Spleen (tissue), 11 donors: ENCODE results near the gene P2RX1. TPM values are rescaled to one million over a fixed set of nuclear protein-coding genes. Genes with fewer than 3 reads are reported as not detected.

Source experiments
- DNase-seq: peaks from one replicate; pipeline ENCODE4 v3.0.0-alpha.2; 2020
- H3K27ac ChIP-seq, 8 donors: fragments of 200-600 bp; sonication (generic) in 7 of 8; 1 replicate in 4 of 8; 2 replicates in 4 of 8; pipeline versions ENCODE4 v1.5.0 to v1.8.0; 2016 to 2021; ENCODE audit warnings: inconsistent platforms in 4 of 8, mild to moderate bottlenecking in 4 of 8, moderate library complexity in 1 of 8
- H3K27me3 ChIP-seq, 7 donors: fragments of 200-600 bp; sonication (generic) in 6 of 7; replicated peaks in 1 of 7; 1 replicate in 4 of 7; 2 replicates in 3 of 7; pipeline versions ENCODE4 v1.5.0 to v1.8.0; 2016 to 2021; ENCODE audit warnings: inconsistent platforms in 3 of 7, mild to moderate bottlenecking in 1 of 7
- H3K36me3 ChIP-seq, 6 donors: fragments of 200-600 bp; sonication (generic) in 5 of 6; 1 replicate in 4 of 6; 2 replicates in 2 of 6; pipeline versions ENCODE4 v1.5.0 to v1.8.0; 2016 to 2021; ENCODE audit warnings: inconsistent platforms in 2 of 6
- H3K4me1 ChIP-seq, 6 donors: fragments of 200-600 bp; sonication (generic) in 5 of 6; 1 replicate in 3 of 6; 2 replicates in 3 of 6; pipeline versions ENCODE4 v1.5.0 to v1.8.0; 2016 to 2021; ENCODE audit warnings: inconsistent platforms in 3 of 6
- H3K4me3 ChIP-seq, 8 donors: fragments of 200-600 bp; sonication (generic) in 7 of 8; 1 replicate in 4 of 8; 2 replicates in 4 of 8; pipeline versions ENCODE4 v1.5.0 to v1.8.0; 2016 to 2021; ENCODE audit warnings: inconsistent platforms in 4 of 8, mild to moderate bottlenecking in 4 of 8, moderate library complexity in 2 of 8
- H3K9me3 ChIP-seq, 8 donors: fragments of 200-600 bp; sonication (generic) in 7 of 8; 1 replicate in 4 of 8; 2 replicates in 4 of 8; pipeline versions ENCODE4 v1.5.0 to v1.8.0; 2016 to 2021; ENCODE audit warnings: inconsistent platforms in 4 of 8
- POLR2A ChIP-seq, 3 donors: fragments of 450-650 bp; IDR thresholded peaks; one replicate each; pipeline ENCODE4 v1.5.1; 2017; ENCODE audit warnings: antibody characterized with exemption in 3 of 3, mild to moderate bottlenecking in 1 of 3
- POLR2AphosphoS5 ChIP-seq, 3 donors: sonication (generic); formaldehyde crosslinking; IDR thresholded peaks; one replicate each; pipeline ENCODE4 v1.5.1; 2017; ENCODE audit warnings: antibody characterized with exemption in 3 of 3
- WGBS, 5 donors: extraction: QIAGEN DNeasy Blood & Tissue Kit in 3 of 5; methylation state at CpG; one replicate each; pipeline versions ENCODE4 v1.1.5 to v1.1.7; 2013 to 2018; 5-methylcytosine and 5-hydroxymethylcytosine counted together
- intact Hi-C: fragments of 100-400 bp; cut with DNase I; formaldehyde crosslinking; loops from one replicate; pipeline ENCODE4 v1.15.0; 2023; ENCODE audit warnings: low total_unique reads
- polyA plus RNA-seq, 3 donors: library from polyadenylated mRNA; stranded (reverse); fragments of 200-250 nt; gene quantifications; one replicate each; pipeline ENCODE4 v1.2.1, GENCODE V29; 2013
- total RNA-seq, 7 donors: library from RNA; depleted of rRNA in 3 of 7; stranded (reverse); fragments of >200 nt in 3 of 7; fragmentation: NEBNext Ultra II Directional in 4 of 7; extraction: Animal tissue kit (Norgen Biotek cat#: 25700) in 4 of 7; gene quantifications; one replicate each; pipeline versions ENCODE4 v1.1.0 to v1.2.1, GENCODE V29; 2016 to 2021
- TF ChIP-seq, protein P1 (sequence below), 11 experiments: fragments of 200-600 bp in 7 of 11; fragments of 450-650 bp in 4 of 11; sonication (generic) in 4 of 11; IDR thresholded peaks in 8 of 11; conservative IDR thresholded peaks in 3 of 11; 1 replicate in 7 of 11; 2 replicates in 4 of 11; pipeline versions ENCODE4 v1.4.0 to v1.8.0; 2016 to 2021; ENCODE audit warnings: antibody characterized with exemption in 11 of 11, inconsistent platforms in 4 of 11, mild to moderate bottlenecking in 1 of 11
- donor health status: healthy with polysubstance abuse.
- donor health status: DM: no; HTN: no; CAD: no; lungs with moderate emphysema.
- donor health status: DM: no; HTN: no; CAD: no.
- donor health status: Bipolar disorder and iron deficiency.
- donor health status: healthy.
- donor health status: DM: no; HTN: no; CAD: no.
- donor health status: DM: yes; HTN: yes; CAD: no.

P2RX1 gene
- total and polyA plus RNA-seq, 10 donors: 9.2 to 46.3 (median 21.7) TPM

DNA sequence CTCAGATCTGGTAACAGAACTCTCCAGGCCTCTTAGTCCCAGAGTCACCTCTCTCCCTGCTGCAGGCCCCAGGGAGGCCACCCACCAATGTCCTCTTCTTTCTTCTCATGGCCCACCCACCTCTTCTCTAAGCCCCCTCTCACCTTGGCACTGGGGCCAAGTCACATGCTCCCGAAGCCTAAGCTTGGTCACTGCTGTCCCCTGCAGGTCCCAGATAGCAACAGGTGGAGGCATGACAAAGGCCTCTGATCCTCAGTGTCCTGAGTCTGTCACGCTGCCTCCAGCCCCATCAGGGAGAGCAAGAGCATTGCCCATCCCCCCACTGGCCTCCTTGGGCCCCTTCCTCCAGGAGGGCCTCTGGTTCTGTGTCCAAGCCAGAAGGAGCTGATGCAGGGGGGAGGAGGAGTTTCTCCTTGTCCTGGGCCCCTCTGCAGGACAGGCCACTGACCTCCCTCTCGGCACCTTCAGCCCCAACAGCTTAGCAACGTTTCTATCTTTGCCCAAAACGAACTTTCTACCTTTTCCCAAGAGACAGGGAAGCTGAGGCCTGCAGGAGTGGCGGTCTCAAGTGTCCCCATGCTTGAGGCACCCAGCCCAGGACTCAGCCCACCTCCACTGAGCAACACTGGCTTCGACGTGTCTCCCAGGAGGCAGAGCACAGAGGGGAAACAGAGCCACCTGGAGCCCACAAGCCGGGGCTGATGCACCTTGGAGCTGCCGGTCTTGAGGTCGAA lies 8.6 kb downstream of the P2RX1 start:
- no peak for DNase-seq
- TF ChIP-seq, protein P1, sequence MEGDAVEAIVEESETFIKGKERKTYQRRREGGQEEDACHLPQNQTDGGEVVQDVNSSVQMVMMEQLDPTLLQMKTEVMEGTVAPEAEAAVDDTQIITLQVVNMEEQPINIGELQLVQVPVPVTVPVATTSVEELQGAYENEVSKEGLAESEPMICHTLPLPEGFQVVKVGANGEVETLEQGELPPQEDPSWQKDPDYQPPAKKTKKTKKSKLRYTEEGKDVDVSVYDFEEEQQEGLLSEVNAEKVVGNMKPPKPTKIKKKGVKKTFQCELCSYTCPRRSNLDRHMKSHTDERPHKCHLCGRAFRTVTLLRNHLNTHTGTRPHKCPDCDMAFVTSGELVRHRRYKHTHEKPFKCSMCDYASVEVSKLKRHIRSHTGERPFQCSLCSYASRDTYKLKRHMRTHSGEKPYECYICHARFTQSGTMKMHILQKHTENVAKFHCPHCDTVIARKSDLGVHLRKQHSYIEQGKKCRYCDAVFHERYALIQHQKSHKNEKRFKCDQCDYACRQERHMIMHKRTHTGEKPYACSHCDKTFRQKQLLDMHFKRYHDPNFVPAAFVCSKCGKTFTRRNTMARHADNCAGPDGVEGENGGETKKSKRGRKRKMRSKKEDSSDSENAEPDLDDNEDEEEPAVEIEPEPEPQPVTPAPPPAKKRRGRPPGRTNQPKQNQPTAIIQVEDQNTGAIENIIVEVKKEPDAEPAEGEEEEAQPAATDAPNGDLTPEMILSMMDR (IDR thresholded peaks at IDR 0.05 in 8 of 11, conservative IDR thresholded peaks at IDR 0.05 in 3 of 11): peak in 6 of 11 experiments; percentile 10 to 37 (median 26)
- no peak for TF ChIP-seq POLR2AphosphoS5 (IDR thresholded peaks at IDR 0.05)
- TF ChIP-seq POLR2A (IDR thresholded peaks at IDR 0.05): no peak
- H3K9me3 ChIP-seq: no peaks in the 10 kb centered on the region
- H3K27ac ChIP-seq: peak overlapping the region in 1 of 8 donors; percentile 16
- H3K36me3 ChIP-seq: peaks cover 0 to 26% (median 0%) of the 10 kb centered on the region in 6 donors
- intact Hi-C loops: no loop called here
- WGBS, 5 donors: 76 to 89% (median 84%) methylated on average over 11 of the region's 11 CpGs
- H3K4me1 ChIP-seq: peaks cover 4 to 50% (median 28%) of the 10 kb centered on the region in 6 donors
- H3K27me3 ChIP-seq: no peaks in the 10 kb centered on the region
- no peak overlapping the region for H3K4me3 ChIP-seq

DNA sequence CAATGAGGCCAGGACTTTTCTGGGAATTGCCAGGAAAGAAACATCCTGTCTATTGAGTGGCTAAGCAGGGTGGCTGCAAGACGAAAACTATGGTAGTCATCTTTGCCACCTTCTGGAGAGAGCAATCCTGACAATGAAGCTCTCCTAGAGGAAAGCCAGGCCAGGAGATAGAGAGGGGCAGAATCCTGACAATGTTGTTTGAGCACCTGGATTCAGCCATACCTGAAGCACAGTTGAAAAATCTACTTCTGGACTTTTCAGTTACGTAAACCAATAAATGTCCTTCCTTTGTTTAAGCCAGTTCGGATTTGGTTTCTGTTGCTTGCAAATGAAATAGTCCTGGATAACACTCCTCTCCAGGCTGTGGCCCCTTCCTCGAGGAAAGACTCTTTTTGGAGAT lies 9.4 kb downstream of the P2RX1 start:
- Histone ChIP-seq H3K4me1 (peaks cover 4 to 43% (median 21%) of the 10 kb centered on the region in 6 donors), H3K9me3 (no peaks in the 10 kb centered on the region), H3K4me3 (no peak overlapping the region), H3K36me3 (peaks cover 0 to 34% (median 0%) of the 10 kb centered on the region in 6 donors), H3K27me3 (no peaks in the 10 kb centered on the region), H3K27ac (no peak overlapping the region)
- WGBS, 5 donors: 83 to 91% (median 86%) methylated on average over 4 of the region's 4 CpGs
- no peak for TF ChIP-seq POLR2AphosphoS5 (IDR thresholded peaks at IDR 0.05)
- no peak for TF ChIP-seq POLR2A (IDR thresholded peaks at IDR 0.05)
- intact Hi-C loops: no loop called here
- no peak for DNase-seq

DNA sequence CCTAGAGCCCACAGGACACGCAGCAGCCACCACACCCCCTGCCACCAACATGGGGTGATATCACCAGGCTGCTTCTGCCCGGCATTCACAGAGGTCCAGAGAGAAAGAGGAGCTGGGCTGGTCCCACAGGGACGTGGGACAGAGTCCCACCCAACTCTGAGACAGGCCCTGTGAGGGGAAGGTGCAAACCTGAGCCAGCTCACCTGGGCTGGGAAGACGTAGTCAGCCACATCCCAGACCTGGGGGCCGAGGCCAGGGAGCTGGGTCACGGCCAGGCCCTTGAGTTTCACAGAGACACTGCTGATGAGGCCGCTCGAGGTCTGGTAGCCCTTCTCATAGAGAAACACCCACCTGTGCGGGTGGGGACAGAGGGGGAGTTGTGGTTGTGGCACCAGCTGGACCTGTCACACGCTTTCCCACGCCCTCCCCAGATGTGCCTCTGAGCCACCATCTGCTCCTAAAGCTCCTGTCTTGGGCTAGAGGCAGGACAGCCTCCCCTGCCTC lies 11.2 kb downstream of the P2RX1 start:
- Histone ChIP-seq H3K4me1 (peaks cover 0 to 26% (median 7%) of the 10 kb centered on the region in 6 donors), H3K27ac (peak overlapping the region in 4 of 8 donors; percentile 33 to 79 (median 56)), H3K36me3 (peaks cover 0 to 49% (median 0%) of the 10 kb centered on the region in 6 donors), H3K9me3 (no peaks in the 10 kb centered on the region), H3K27me3 (no peaks in the 10 kb centered on the region), H3K4me3 (peak overlapping the region in 1 of 8 donors; percentile 34)
- WGBS, 5 donors: 55 to 79% (median 61%) methylated on average over 3 to 11 of the region's 11 CpGs
- intact Hi-C loops: no loop called here
- DNase-seq: no peak
- TF ChIP-seq, protein P1 (IDR thresholded peaks at IDR 0.05 in 8 of 11, conservative IDR thresholded peaks at IDR 0.05 in 3 of 11): no peak
- peak in 2 of 3 donors; percentile 41 to 72 for TF ChIP-seq POLR2AphosphoS5 (IDR thresholded peaks at IDR 0.05)

DNA sequence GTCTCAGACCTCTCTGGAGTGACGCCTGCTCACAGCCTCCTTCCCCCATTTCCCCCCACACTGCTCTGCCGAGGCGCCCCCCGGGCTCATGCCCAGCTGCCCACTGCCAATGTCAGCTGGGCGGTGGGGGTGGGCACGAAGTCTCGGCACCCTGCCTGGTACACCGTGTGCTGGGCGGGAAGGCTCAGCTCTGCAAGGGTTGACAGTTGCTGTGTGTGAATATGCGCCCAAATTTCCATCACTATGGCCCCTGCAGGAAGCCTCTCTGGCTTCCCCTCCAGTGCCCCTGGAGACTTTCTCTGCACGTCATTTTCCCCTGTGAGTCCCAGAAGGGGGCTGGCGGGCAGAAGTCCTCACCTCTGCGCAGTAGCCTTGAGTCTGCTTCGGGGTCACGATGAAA lies 11.8 kb downstream of the P2RX1 start:
- H3K9me3 ChIP-seq: no peaks in the 10 kb centered on the region
- DNase-seq: no peak

More for the DNA sequence above, 11.8 kb downstream of the P2RX1 start:
- intact Hi-C loops: no loop called here
- Histone ChIP-seq H3K27ac (peak overlapping the region in 3 of 8 donors; percentile 51 to 79 (median 61)), H3K4me1 (peaks cover 0 to 26% (median 7%) of the 10 kb centered on the region in 6 donors), H3K36me3 (peaks cover 0 to 55% (median 0%) of the 10 kb centered on the region in 6 donors), H3K27me3 (no peaks in the 10 kb centered on the region), H3K4me3 (peak overlapping the region in 1 of 8 donors; percentile 34)
- peak; percentile 32 to 79 (median 54) for TF ChIP-seq POLR2AphosphoS5 (IDR thresholded peaks at IDR 0.05)
- TF ChIP-seq, protein P1 (IDR thresholded peaks at IDR 0.05 in 8 of 11, conservative IDR thresholded peaks at IDR 0.05 in 3 of 11): no peak
- 36 to 78% (median 61%) methylated on average over 6 to 15 of the region's 15 CpGs for WGBS, 5 donors
